ENCODE results near the gene PLVAP. TPM values are rescaled to one million over a fixed set of nuclear protein-coding genes. Genes with fewer than 3 reads are reported as not detected.

PLVAP gene
- total and polyA plus RNA-seq, 9 of the 15 experiments (the other 6 are each of a cell fraction or from before 2014, with no cell fraction given) = 0.09 to 0.84 (median 0.51) TPM; not detected in 4

GRCh38 chr19:17385878-17386611 is 8.9 kb upstream of the PLVAP start:
- peaks cover 7 to 15% of the 10 kb centered on the region in 2 experiments; a peak in 3 of 5 replicates for H3K4me1 ChIP-seq (replicated peaks in 1 of 2; ENCODE audit: control insufficient read depth in 2 of 2, insufficient read depth in 2 of 2, low read length in 2 of 2)
- ChIA-PET CTCF (ENCODE audit: low intra/inter-chr PET ratio) (interaction anchor here (0.6 to 1.8 kb wide), 6 partner anchors 39 to 364 kb away, joined by 3 to 5 read pairs (median 4); no protein-coding TSS in a partner anchor), POLR2A (interaction anchor here (0.6 to 2.5 kb wide), 3 partner anchors 20 to 473 kb away, joined by 3 to 7 read pairs (median 4); partner anchors contain the start of gene RPL18A)
- H3K9me1 ChIP-seq (ENCODE audit: control insufficient read depth, insufficient read depth, low read length) = no peaks in the 10 kb centered on the region
- peak overlapping the region in 1 of 2 experiments; percentile 43; a peak in 1 of 4 replicates for H3K9ac ChIP-seq (ENCODE audit: insufficient read depth in 1 of 2, low read depth in 2 of 2, low read length in 2 of 2)
- no peaks in the 10 kb centered on the region for H3K79me2 ChIP-seq (ENCODE audit: control insufficient read depth, insufficient read depth, low read length)
- DNase-seq (ENCODE audit: extremely low read depth in 1 of 4, low spot score in 3 of 4) = peak; percentile 75 to 78 (median 76)
- BruUV-seq (replicated peaks) = no TSS peak
- peak; percentile 80 for ATAC-seq
- H3K27me3 ChIP-seq (ENCODE audit: control insufficient read depth in 2 of 2, insufficient read depth in 2 of 2, low read length in 2 of 2) = no peaks in the 10 kb centered on the region
- H4K20me1 ChIP-seq (replicated peaks; ENCODE audit: control insufficient read depth, insufficient read depth, low read length) = no peaks in the 10 kb centered on the region
- H3K4me3 ChIP-seq = no peak overlapping the region
- FAIRE-seq = peak; percentile 46
- H2AFZ ChIP-seq (ENCODE audit: low read depth, low read length) = no peak overlapping the region
- no peak overlapping the region for H3K27ac ChIP-seq (ENCODE audit: extremely low read depth, low read depth, low read length)
- no peaks in the 10 kb centered on the region for H3K36me3 ChIP-seq (ENCODE audit: control insufficient read depth, insufficient read depth, low read length)
- intact Hi-C loops (cut with micrococcal nuclease) = loop anchor here (1.0 kb wide), 2 partner anchors 40 to 92 kb away; no protein-coding TSS in a partner anchor
- WGBS (ENCODE audit: insufficient coverage, low coverage, missing lambda C conversion rate) = 27% methylated on average over 17 of the region's 20 CpGs
- H3K4me2 ChIP-seq (ENCODE audit: insufficient read depth, low read length) = no peak overlapping the region
- in situ Hi-C loops (cut with MboI) = loop anchor here (5.0 to 10.0 kb wide), 3 partner anchors 39 to 321 kb away; no protein-coding TSS in a partner anchor
- peaks cover 9% of the 10 kb centered on the region for H3K9me3 ChIP-seq (replicated peaks; ENCODE audit: control insufficient read depth, insufficient read depth, low read depth, low read length)
- TF ChIP-seq FOXP1 (CRISPR knock-in tag; IDR thresholded peaks at IDR 0.05) = 0 out of 2 replicates have a peak, but pooled peaks have one; percentile 31
- TF ChIP-seq RB1 (IDR thresholded peaks at IDR 0.05; ENCODE audit: low read depth) = peak; percentile 32; the same call in 1 of the 2 replicates
- TF ChIP-seq AFF4 (CRISPR knock-in tag; IDR thresholded peaks at IDR 0.05) = no peak
- TF ChIP-seq RCOR1 (IDR thresholded peaks at IDR 0.05; ENCODE audit: borderline replicate concordance in 1 of 2, low read depth in 2 of 2, low read length in 2 of 2) = peak in 1 of 2 experiments; percentile 15; a peak in 1 of 4 replicates
- no peak for TF ChIP-seq ZNF696 (CRISPR knock-in tag; conservative IDR thresholded peaks at IDR 0.05)
- TF ChIP-seq ZBTB7A (IDR thresholded peaks at IDR 0.05; ENCODE audit: borderline replicate concordance, control insufficient read depth, low read depth, low read length) = peak; percentile 99
- TF ChIP-seq ZNF316 (IDR thresholded peaks at IDR 0.05) = 0 out of 2 replicates have a peak, but pooled peaks have one; percentile 19
- TF ChIP-seq ZNF511 (CRISPR knock-in tag; IDR thresholded peaks at IDR 0.05) = peak; percentile 33; the same call in 1 of the 2 replicates
- peak; percentile 64; the same call in 1 of the 2 replicates for TF ChIP-seq CC2D1A (IDR thresholded peaks at IDR 0.05)
- TF ChIP-seq DEAF1 (CRISPR knock-in tag; IDR thresholded peaks at IDR 0.05) = peak; percentile 41; the same call in 1 of the 2 replicates
- peak; percentile 35 for TF ChIP-seq MAX (CRISPR knock-in tag; IDR thresholded peaks at IDR 0.05)
- peak; percentile 24; the same call in 1 of the 2 replicates for TF ChIP-seq TFAP4 (CRISPR knock-in tag; IDR thresholded peaks at IDR 0.05; ENCODE audit: borderline replicate concordance)

Measured in K562 (cell line).